Activated CD4-positive, alpha-beta T cell treated with anti-CD3 and anti-CD28 coated beads, Interleukin-2, amount 10 ng/mL, durations not matched to agents 24 days and 14 days (primary cell): ENCODE data around the gene DCC. TPM values are rescaled to one million over a fixed set of nuclear protein-coding genes. Genes with fewer than 3 reads are reported as not detected.
"Not testable (repeated sequence)": the region's sequence is repeated elsewhere in the genome, so short reads cannot be mapped to it uniquely, and the experiment has no call there.

Experiments
- DNase-seq: peaks from one replicate; pipeline ENCODE4 v3.0.0; 2022
- H3K27ac Mint-ChIP-seq: one replicate; pipeline ENCODE4 v1.8.0; 2022; ENCODE audit warnings: mild to moderate bottlenecking, mixed read lengths
- H3K27me3 Mint-ChIP-seq: one replicate; pipeline ENCODE4 v1.8.0; 2022; ENCODE audit warnings: mixed read lengths
- H3K36me3 Mint-ChIP-seq: one replicate; pipeline ENCODE4 v1.8.0; 2022; ENCODE audit warnings: low read depth, mild to moderate bottlenecking, mixed read lengths
- H3K4me1 Mint-ChIP-seq: one replicate; pipeline ENCODE4 v1.8.0; 2021; ENCODE audit warnings: mixed read lengths
- H3K4me3 Mint-ChIP-seq: one replicate; pipeline ENCODE4 v1.8.0; 2022; ENCODE audit warnings: mild to moderate bottlenecking, moderate library complexity, mixed read lengths
- H3K9me3 Mint-ChIP-seq: one replicate; pipeline ENCODE4 v1.8.0; 2021; ENCODE audit warnings: mixed read lengths
- intact Hi-C: fragments of 100-400 bp; cut with micrococcal nuclease; formaldehyde crosslinking; loops from one replicate; pipeline ENCODE4 v1.15.1; 2023
- total RNA-seq: library from RNA; stranded (reverse); gene quantifications from 2 replicates; pipeline ENCODE4 v1.2.3, GENCODE V29; 2022

Gene DCC
- total RNA-seq, 1 donor from 2014 or later = not detected

DNA sequence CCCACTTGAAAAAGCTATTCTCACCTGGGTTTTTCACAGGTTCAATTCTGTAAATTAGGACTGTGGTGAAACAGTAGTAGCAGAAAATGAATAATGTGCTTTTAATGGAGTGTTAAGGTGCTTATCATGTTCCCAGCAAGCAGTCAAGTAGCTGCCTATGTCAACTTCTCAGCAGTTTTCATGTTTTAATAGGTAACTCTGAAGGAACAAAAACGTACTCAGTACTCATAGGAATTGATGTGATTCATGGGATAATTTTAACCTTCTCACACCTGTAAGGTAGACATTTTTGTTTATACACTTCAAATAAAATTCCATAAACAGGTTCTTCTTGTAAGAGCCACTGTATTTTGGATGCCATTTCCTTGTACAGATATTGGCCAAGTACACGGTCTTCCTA is 1082.9 kb downstream of the DCC start:
- intact Hi-C loops = no loop called here
- H3K27ac Mint-ChIP-seq = no peak overlapping the region
- H3K4me1 Mint-ChIP-seq = no peaks in the 10 kb centered on the region
- no peaks in the 10 kb centered on the region for H3K27me3 Mint-ChIP-seq
- no peak for DNase-seq
- no peaks in the 10 kb centered on the region for H3K36me3 Mint-ChIP-seq
- no peak overlapping the region for H3K4me3 Mint-ChIP-seq
- H3K9me3 Mint-ChIP-seq = no peaks in the 10 kb centered on the region

DNA sequence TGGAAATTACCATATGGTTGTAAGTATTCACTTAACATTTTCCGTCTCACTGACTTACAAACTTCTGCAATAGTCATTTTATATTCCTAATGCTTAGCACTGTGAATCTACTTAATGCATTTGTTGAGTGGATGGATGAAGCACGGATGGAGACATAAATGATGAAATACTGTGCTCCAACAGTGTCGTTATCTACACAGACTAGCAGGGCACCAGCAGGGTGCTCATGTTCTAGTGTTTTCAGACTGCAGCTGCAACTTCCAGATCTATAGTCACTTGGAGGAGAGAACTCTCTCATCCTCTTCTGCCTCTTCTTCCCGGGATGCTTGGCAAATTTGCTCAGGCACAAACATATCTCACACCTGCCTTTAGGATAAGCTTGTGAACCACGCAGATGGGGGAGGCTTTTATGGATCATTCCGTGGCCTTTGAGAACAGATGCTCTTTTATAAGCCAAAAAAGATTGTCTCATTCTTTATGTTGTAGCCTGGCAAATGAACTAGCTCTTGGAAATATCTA is 1086.7 kb downstream of the DCC start:
- H3K4me3 Mint-ChIP-seq = no peak overlapping the region
- no peaks in the 10 kb centered on the region for H3K9me3 Mint-ChIP-seq
- no peaks in the 10 kb centered on the region for H3K36me3 Mint-ChIP-seq
- H3K27me3 Mint-ChIP-seq = no peaks in the 10 kb centered on the region
- DNase-seq = no peak
- H3K27ac Mint-ChIP-seq = no peak overlapping the region
- intact Hi-C loops = no loop called here
- H3K4me1 Mint-ChIP-seq = no peaks in the 10 kb centered on the region

DNA sequence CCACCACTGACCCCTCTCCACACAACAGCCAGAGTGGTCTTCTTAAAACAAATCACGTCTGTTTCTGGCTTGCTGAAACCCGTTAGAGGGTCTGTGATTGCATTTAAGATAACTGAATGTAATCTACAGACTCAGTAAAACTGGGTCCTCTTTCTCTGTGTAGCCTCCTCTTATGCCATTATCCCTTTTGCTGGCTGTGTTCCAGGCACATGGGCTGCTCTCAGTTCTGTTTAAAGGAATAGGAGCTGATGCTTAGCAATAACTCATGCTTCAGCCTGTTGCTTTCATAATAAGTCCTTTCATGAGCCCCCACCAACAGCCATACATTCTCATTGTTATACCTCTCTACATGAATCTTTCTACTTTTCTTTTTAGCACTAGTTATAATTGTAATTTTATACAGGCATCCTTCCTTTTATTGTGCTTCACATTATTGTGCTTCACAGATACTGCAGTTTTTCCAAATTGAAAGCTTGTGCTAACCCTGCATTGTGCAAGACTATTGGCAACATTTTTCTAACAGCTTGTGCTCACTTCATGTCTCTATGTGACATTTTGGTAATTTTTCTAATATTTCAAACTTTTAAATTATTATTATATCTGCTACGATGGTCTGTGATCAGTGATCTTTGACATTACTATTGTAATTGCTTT is 1101.9 kb downstream of the DCC start:
- Mint-ChIP-seq H3K9me3 (no peaks in the 10 kb centered on the region), H3K4me3 (no peak overlapping the region), H3K27me3 (no peaks in the 10 kb centered on the region), H3K27ac (no peak overlapping the region), H3K4me1 (no peaks in the 10 kb centered on the region), H3K36me3 (no peaks in the 10 kb centered on the region)
- intact Hi-C loops = loop anchor here (5.0 kb wide), 1 partner anchor 35 kb away; no protein-coding TSS in a partner anchor
- DNase-seq = no peak

DNA sequence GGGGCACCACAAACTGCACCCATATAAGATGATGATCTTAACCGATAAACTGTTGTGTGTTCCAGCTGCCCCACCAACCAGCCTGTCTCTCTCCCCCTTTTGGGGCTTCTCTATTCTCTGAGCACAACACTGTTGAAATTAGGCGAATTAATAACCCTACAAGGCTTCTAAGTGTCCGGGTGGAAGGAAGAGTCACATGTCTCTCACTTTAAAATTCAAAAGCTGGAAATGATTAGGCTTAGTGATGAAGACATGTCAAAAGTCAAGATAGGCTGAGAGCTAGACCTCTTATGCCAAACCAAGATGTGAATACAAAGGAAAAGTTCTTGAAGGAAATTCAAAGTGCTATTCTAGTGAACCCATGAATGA is 1102.4 kb downstream of the DCC start:
- no peaks in the 10 kb centered on the region for H3K9me3 Mint-ChIP-seq
- H3K4me3 Mint-ChIP-seq = no peak overlapping the region
- no peaks in the 10 kb centered on the region for H3K4me1 Mint-ChIP-seq
- no peak overlapping the region for H3K27ac Mint-ChIP-seq
- H3K36me3 Mint-ChIP-seq = no peaks in the 10 kb centered on the region
- intact Hi-C loops = loop anchor here (5.0 kb wide), 1 partner anchor 35 kb away; no protein-coding TSS in a partner anchor
- H3K27me3 Mint-ChIP-seq = no peaks in the 10 kb centered on the region
- no peak for DNase-seq

DNA sequence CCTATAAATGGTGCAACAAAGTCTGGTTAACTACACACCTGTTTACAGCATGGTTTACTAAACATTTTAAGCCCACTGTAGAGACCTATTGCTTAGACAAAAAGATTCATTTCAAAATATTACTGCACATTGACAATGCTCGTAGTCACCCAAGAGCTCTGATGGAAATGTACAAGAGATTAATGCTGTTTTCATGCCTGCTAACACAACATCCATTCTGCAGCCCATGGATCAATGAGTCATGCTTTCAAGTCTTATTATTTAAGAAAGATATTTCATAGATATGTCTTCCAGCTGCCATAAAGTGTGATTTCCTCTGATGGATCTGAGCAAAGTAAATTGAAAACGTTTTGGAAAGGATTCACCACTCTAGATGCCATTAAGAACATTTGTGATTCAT is 1103.3 kb downstream of the DCC start:
- DNase-seq = no peak
- intact Hi-C loops = loop anchor here (5.0 kb wide), 1 partner anchor 36 kb away; no protein-coding TSS in a partner anchor
- no peak overlapping the region for H3K4me3 Mint-ChIP-seq
- no peaks in the 10 kb centered on the region for H3K9me3 Mint-ChIP-seq
- H3K27ac Mint-ChIP-seq = no peak overlapping the region
- H3K4me1 Mint-ChIP-seq = no peaks in the 10 kb centered on the region
- no peaks in the 10 kb centered on the region for H3K27me3 Mint-ChIP-seq
- H3K36me3 Mint-ChIP-seq = no peaks in the 10 kb centered on the region

DNA sequence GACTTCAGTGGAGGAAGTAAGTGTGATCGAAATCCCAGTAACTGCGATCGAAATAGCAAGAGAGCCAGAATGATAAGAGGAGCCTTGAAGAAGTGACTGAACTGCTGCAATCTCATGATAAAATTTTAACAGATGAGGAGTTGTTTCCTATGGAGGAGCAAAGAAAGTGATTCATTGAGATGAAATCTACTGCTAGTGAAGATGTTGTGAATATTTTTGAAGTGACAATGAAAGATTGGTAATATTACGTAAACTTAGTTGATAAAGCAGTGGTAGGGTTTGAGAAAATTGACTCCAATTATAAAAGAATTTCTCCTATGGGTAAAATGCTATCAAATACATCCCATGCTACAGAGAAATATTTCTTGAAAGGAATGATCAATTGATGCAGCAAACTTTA is 1103.8 kb downstream of the DCC start:
- intact Hi-C loops = loop anchor here (5.0 kb wide), 1 partner anchor 37 kb away; no protein-coding TSS in a partner anchor
- Mint-ChIP-seq H3K36me3 (no peaks in the 10 kb centered on the region), H3K27me3 (no peaks in the 10 kb centered on the region), H3K9me3 (no peaks in the 10 kb centered on the region), H3K27ac (no peak overlapping the region), H3K4me1 (no peaks in the 10 kb centered on the region), H3K4me3 (no peak overlapping the region)
- DNase-seq = no peak

DNA sequence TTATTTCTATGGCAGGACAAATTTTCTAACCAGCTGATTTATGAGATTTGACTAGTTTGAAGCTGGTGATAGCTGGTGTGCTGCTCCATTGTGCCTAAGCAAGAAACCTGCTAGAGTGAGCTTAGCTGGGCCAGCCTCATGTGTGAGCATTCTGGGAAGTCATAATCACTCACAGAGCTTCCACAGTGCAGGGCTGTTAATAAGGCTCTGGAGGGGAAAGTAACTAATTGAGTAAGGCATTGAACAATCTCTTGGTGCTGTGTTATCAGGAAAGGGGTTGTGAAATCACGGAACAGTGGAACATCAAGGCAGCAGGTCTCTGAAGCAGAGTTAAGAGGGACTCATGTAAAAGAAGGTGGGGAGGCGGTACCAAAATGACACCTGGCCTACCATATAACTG is 1111.9 kb downstream of the DCC start:
- DNase-seq = no peak
- H3K4me3 Mint-ChIP-seq = no peak overlapping the region
- intact Hi-C loops = no loop called here
- H3K4me1 Mint-ChIP-seq = no peaks in the 10 kb centered on the region
- H3K9me3 Mint-ChIP-seq = no peaks in the 10 kb centered on the region
- H3K27me3 Mint-ChIP-seq = no peaks in the 10 kb centered on the region
- H3K36me3 Mint-ChIP-seq = no peaks in the 10 kb centered on the region
- H3K27ac Mint-ChIP-seq = no peak overlapping the region

DNA sequence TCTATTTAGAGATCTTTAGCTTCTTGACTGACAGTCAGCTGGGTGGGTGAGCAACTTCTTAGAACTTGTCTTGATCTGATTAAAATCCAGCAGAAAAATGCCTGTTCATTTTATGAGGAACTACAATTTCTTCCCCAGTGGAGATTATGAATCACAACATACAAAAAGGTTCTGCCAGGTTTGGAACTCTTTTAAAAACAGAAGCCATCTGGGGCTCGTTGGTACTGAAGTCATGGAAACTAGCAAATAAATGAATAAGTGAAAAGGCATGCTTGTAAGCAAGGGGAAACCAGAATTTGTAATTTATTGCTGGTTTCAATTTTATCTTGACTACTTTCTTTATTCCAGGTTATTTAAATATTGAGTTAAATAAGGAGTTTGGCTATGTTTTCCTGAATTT is 1117.1 kb downstream of the DCC start:
- H3K36me3 Mint-ChIP-seq = no peaks in the 10 kb centered on the region
- no peak overlapping the region for H3K27ac Mint-ChIP-seq
- H3K27me3 Mint-ChIP-seq = no peaks in the 10 kb centered on the region
- intact Hi-C loops = no loop called here
- no peaks in the 10 kb centered on the region for H3K4me1 Mint-ChIP-seq
- DNase-seq = no peak
- no peak overlapping the region for H3K4me3 Mint-ChIP-seq
- H3K9me3 Mint-ChIP-seq = no peaks in the 10 kb centered on the region

DNA sequence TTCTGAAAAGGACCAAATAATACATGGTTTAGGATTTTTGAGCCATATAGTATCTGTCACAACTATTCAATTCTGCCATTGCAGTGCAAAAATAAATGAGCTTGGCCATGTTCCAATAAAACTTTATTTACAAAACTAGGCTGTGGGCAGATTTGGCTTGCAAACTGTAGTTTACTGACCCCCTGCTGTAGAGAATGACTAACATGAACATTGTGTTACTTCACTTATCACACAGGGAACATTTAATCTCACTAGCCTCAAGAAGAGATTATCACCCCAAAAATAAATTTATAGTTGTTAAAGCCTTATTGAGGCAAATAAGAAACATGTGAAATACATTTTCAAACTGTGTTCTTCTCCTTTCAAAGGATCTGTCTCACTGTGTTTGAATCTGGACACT is 1118.3 kb downstream of the DCC start:
- Mint-ChIP-seq H3K4me1 (no peaks in the 10 kb centered on the region), H3K4me3 (no peak overlapping the region), H3K9me3 (no peaks in the 10 kb centered on the region), H3K27ac (no peak overlapping the region), H3K36me3 (no peaks in the 10 kb centered on the region), H3K27me3 (no peaks in the 10 kb centered on the region)
- intact Hi-C loops = no loop called here
- no peak for DNase-seq

DNA sequence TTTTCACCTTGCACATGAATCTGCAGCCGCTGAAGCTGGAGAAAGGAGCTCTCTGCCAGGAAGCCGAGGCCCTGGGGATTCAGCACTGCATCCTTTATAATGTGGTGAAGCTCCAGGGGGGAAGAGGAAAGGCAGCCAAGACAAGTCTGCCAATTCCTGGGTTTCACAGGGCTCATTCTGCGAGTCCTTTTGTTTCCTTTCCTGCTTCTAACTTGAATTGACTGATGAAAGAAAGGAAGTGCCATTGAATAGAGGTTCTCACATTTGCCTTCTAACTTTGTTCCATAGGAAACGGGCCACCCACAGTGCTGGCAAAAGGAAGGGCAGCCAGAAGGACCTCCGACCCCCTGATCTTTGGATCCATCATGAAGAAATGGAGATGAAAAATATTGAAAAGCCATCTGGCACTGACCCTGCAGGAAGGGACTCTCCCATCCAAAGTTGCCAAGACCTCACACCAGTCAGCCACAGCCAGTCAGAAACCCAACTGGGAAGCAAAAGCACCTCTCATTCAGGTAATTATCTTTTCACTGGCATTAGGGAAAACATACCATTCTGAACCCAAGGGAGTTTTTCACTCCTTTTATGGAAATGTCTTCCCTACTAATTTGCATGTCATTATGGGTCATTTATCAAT is 1119.1 kb downstream of the DCC start:
- intact Hi-C loops = no loop called here

DNA sequence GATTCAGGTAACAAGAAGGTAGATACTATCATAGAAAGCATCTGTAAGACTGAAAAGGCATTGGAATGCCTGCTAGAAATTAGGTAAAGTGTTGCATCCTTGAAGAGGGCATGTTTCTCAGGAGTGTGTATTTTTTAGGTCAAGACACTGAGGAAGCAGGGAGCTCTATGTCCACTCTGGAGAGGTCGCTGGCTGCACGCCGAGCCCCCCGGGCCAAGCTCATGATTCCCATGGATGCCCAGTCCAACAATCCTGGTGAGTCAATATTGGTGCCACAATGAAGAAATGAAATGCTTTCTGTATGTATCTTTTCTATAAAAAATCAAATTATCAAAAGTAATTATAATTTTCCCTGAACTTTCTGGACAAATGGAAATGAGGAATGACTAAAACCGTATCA is 1127.8 kb downstream of the DCC start:
- H3K36me3 Mint-ChIP-seq = no peaks in the 10 kb centered on the region
- no peaks in the 10 kb centered on the region for H3K9me3 Mint-ChIP-seq
- H3K4me3 Mint-ChIP-seq = no peak overlapping the region
- no peak overlapping the region for H3K27ac Mint-ChIP-seq
- no peaks in the 10 kb centered on the region for H3K27me3 Mint-ChIP-seq
- no peak for DNase-seq
- intact Hi-C loops = no loop called here
- no peaks in the 10 kb centered on the region for H3K4me1 Mint-ChIP-seq

More for the DNA sequence above, 1119.1 kb downstream of the DCC start:
- Mint-ChIP-seq H3K4me1 (no peaks in the 10 kb centered on the region), H3K4me3 (no peak overlapping the region), H3K36me3 (no peaks in the 10 kb centered on the region), H3K9me3 (no peaks in the 10 kb centered on the region), H3K27ac (no peak overlapping the region), H3K27me3 (no peaks in the 10 kb centered on the region)
- no peak for DNase-seq

DNA sequence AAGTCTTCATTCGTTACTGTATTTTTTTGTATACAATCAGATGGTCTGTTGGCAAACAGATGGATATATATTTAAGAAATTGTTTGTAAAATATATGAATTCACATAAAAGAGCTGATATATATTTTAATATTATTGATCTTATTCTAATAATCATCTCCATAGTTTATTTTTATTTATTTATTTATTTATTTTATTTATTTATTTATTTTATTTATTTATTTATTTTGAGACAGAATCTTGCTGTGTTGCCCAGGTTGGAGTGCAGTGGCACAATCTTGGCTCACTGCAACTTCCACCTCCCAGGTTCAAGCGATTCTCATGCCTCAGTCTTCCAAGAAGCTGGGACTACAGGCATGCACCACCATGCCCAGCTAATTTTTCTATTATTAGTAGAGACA is 1128.2 kb downstream of the DCC start:
- intact Hi-C loops, H3K27ac Mint-ChIP-seq, H3K9me3 Mint-ChIP-seq, DNase-seq, H3K4me3 Mint-ChIP-seq, H3K36me3 Mint-ChIP-seq, H3K4me1 Mint-ChIP-seq, H3K27me3 Mint-ChIP-seq: not testable (repeated sequence)

DNA sequence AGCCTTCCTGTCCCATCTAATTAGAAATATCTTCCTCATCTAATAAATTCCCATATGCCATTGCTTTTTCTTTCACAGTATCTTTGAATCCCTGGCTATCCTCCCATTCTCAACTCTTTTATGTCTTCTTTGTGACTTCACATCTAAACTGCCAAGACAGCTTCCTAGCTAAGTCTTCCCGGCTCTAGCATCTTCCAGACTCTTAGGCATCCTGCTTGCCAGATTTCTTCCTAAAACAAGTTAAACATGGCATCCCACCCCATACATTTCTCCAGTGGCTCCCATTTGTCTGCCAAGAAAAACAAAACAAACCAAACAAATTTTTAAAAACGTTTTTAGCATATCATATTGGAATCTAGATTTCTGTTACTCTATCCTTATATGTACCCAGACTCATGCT is 1132.5 kb downstream of the DCC start:
- no peaks in the 10 kb centered on the region for H3K27me3 Mint-ChIP-seq
- no peaks in the 10 kb centered on the region for H3K4me1 Mint-ChIP-seq
- no peak overlapping the region for H3K27ac Mint-ChIP-seq
- no peaks in the 10 kb centered on the region for H3K36me3 Mint-ChIP-seq
- H3K4me3 Mint-ChIP-seq = no peak overlapping the region
- peaks cover 6% of the 10 kb centered on the region for H3K9me3 Mint-ChIP-seq
- intact Hi-C loops = no loop called here
- DNase-seq = no peak

DNA sequence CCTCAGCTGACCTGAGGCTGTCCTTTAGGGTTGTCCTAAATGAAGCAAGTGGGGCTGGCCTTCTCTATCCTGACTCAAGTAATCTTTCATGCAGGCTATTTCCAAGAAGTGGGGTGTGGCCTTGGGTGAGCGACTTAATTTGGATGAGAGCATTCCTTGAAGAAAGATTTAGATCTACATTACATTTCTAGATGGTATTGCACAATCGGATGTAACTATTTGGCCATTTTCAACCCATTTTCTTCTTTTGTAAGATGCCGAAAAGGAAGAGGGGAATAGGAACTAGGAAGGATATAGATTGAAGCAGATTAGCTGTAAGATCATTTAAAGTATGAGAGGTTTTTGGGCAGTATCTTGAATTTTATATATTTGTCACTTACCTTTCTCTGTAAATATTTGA is 1138.2 kb downstream of the DCC start:
- Mint-ChIP-seq H3K36me3 (no peaks in the 10 kb centered on the region), H3K4me3 (no peak overlapping the region), H3K27ac (no peak overlapping the region), H3K9me3 (peaks cover 6% of the 10 kb centered on the region), H3K27me3 (no peaks in the 10 kb centered on the region), H3K4me1 (no peaks in the 10 kb centered on the region)
- intact Hi-C loops = no loop called here
- DNase-seq = no peak

DNA sequence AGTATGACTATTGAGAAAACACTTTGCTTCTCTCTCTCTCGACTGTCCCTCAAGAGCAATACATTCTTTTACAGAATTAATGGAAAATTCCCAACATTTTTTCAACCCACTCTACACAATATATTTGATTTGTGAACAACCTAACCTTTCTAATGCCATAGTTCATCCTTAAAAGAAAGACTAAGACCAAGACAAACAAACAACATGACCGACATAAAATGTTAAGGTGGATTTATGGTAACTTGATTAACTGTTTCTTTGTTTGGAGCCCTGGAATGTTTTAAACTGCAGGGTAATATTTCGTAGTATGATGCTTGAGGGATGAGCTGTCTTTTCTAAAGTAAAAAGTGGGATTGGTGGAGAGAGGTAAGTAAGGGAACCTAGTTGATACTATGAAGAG is 1146.3 kb downstream of the DCC start:
- Mint-ChIP-seq H3K27ac (no peak overlapping the region), H3K4me3 (no peak overlapping the region), H3K36me3 (no peaks in the 10 kb centered on the region), H3K27me3 (no peaks in the 10 kb centered on the region), H3K9me3 (no peaks in the 10 kb centered on the region), H3K4me1 (no peaks in the 10 kb centered on the region)
- DNase-seq = no peak
- intact Hi-C loops = no loop called here
